HAP-1 (cell line): ENCODE results near the gene SEC63.

Source experiments
- DNase-seq, 2 experiments: peaks; one replicate each; pipeline ENCODE4 v3.0.0-alpha.2; 2016 to 2020; ENCODE audit warnings: low spot score in 2 of 2
- H3K27me3 ChIP-seq: fragments of 250-450 bp; sonication (Bioruptor Pico); 2 replicates; pipeline ENCODE4 v1.5.1; 2020; ENCODE audit warnings: low read depth, mild to moderate bottlenecking, moderate library complexity
- H3K36me3 ChIP-seq: fragments of 250-450 bp; sonication (Bioruptor Pico); replicated peaks from 2 replicates; pipeline ENCODE4 v1.5.1; 2020; ENCODE audit warnings: mild to moderate bottlenecking
- H3K4me1 ChIP-seq: fragments of 250-450 bp; sonication (Bioruptor Pico); 2 replicates; pipeline ENCODE4 v1.5.1; 2020; ENCODE audit warnings: mild to moderate bottlenecking
- H3K4me3 ChIP-seq: fragments of 250-450 bp; sonication (Bioruptor Pico); 2 replicates; pipeline ENCODE4 v1.5.1; 2020; ENCODE audit warnings: mild to moderate bottlenecking, moderate library complexity
- H3K9me3 ChIP-seq: fragments of 250-450 bp; sonication (Bioruptor Pico); 2 replicates; pipeline ENCODE4 v1.5.1; 2020; ENCODE audit warnings: mild to moderate bottlenecking, moderate library complexity
- in situ Hi-C: fragments of 300-500 bp; cut with MboI; formaldehyde crosslinking; loops from 3 replicates; pipeline ENCODE4 v1.14.3; 2020; ENCODE audit warnings: low sequenced_read_pairs, inconsistent platforms, mixed read lengths

The SEC63 gene

GRCh38 chr6:107847844-107848802, 109.9 kb downstream of the SEC63 start:
- Histone ChIP-seq H3K4me1 (peaks cover 6% of the 10 kb centered on the region), H3K27me3 (no peaks in the 10 kb centered on the region), H3K4me3 (peak overlapping the region; percentile 18), H3K9me3 (no peaks in the 10 kb centered on the region), H3K36me3 (no peaks in the 10 kb centered on the region)
- peak; percentile 82 to 94 for DNase-seq
- in situ Hi-C loops = loop anchor here (10.0 kb wide), 1 partner anchor 163 kb away; no protein-coding TSS in a partner anchor

GRCh38 chr6:107846262-107846795, 111.7 kb downstream of the SEC63 start:
- no peaks in the 10 kb centered on the region for H3K9me3 ChIP-seq
- H3K36me3 ChIP-seq = no peaks in the 10 kb centered on the region
- peaks cover 6% of the 10 kb centered on the region for H3K4me1 ChIP-seq
- DNase-seq = peak in 1 of 2 experiments; percentile 2
- H3K27me3 ChIP-seq = no peaks in the 10 kb centered on the region
- in situ Hi-C loops = loop anchor here (10.0 kb wide), 1 partner anchor 162 kb away; no protein-coding TSS in a partner anchor
- no peak overlapping the region for H3K4me3 ChIP-seq

GRCh38 chr6:107845777-107846176, 112.2 kb downstream of the SEC63 start:
- peak in 1 of 2 experiments; percentile 1 for DNase-seq
- H3K4me1 ChIP-seq = peaks cover 6% of the 10 kb centered on the region
- no peaks in the 10 kb centered on the region for H3K27me3 ChIP-seq
- H3K4me3 ChIP-seq = no peak overlapping the region
- in situ Hi-C loops = loop anchor here (10.0 kb wide), 1 partner anchor 161 kb away; no protein-coding TSS in a partner anchor
- no peaks in the 10 kb centered on the region for H3K9me3 ChIP-seq
- H3K36me3 ChIP-seq = no peaks in the 10 kb centered on the region

- DNase-seq = no peak
Measured at GRCh38 chr6:107843400-107843799, 114.6 kb downstream of the SEC63 start.

GRCh38 chr6:107841275-107841670, 116.7 kb downstream of the SEC63 start:
- Histone ChIP-seq H3K27me3 (no peaks in the 10 kb centered on the region), H3K36me3 (no peaks in the 10 kb centered on the region), H3K4me3 (no peak overlapping the region), H3K9me3 (no peaks in the 10 kb centered on the region), H3K4me1 (no peaks in the 10 kb centered on the region)
- in situ Hi-C loops = loop anchor here (10.0 kb wide), 1 partner anchor 156 kb away; no protein-coding TSS in a partner anchor
- no peak for DNase-seq

More at GRCh38 chr6:107843400-107843799, 114.6 kb downstream of the SEC63 start:
- in situ Hi-C loops = loop anchor here (10.0 kb wide), 1 partner anchor 159 kb away; no protein-coding TSS in a partner anchor
- H3K27me3 ChIP-seq = no peaks in the 10 kb centered on the region
- H3K4me1 ChIP-seq = peaks cover 6% of the 10 kb centered on the region
- no peaks in the 10 kb centered on the region for H3K36me3 ChIP-seq
- no peak overlapping the region for H3K4me3 ChIP-seq
- no peaks in the 10 kb centered on the region for H3K9me3 ChIP-seq

GRCh38 chr6:107840636-107841274, 117.3 kb downstream of the SEC63 start:
- DNase-seq = no peak
- Histone ChIP-seq H3K36me3 (no peaks in the 10 kb centered on the region), H3K27me3 (no peaks in the 10 kb centered on the region), H3K4me1 (no peaks in the 10 kb centered on the region), H3K4me3 (no peak overlapping the region), H3K9me3 (no peaks in the 10 kb centered on the region)
- in situ Hi-C loops = loop anchor here (10.0 kb wide), 1 partner anchor 156 kb away; no protein-coding TSS in a partner anchor

GRCh38 chr6:107833136-107833535, 124.9 kb downstream of the SEC63 start:
- peak in 1 of 2 experiments; percentile 1 for DNase-seq
- Histone ChIP-seq H3K27me3 (no peaks in the 10 kb centered on the region), H3K4me1 (no peaks in the 10 kb centered on the region; the same call in 1 of the 2 replicates), H3K36me3 (no peaks in the 10 kb centered on the region), H3K9me3 (no peaks in the 10 kb centered on the region), H3K4me3 (no peak overlapping the region)
- in situ Hi-C loops = no loop called here

GRCh38 chr6:107832151-107833056, 125.6 kb downstream of the SEC63 start:
- no peak overlapping the region for H3K4me3 ChIP-seq
- H3K9me3 ChIP-seq = no peaks in the 10 kb centered on the region
- H3K36me3 ChIP-seq = no peaks in the 10 kb centered on the region
- no peaks in the 10 kb centered on the region for H3K27me3 ChIP-seq
- peak in 1 of 2 experiments; percentile 1 for DNase-seq
- in situ Hi-C loops = no loop called here
- no peaks in the 10 kb centered on the region; the same call in 1 of the 2 replicates for H3K4me1 ChIP-seq

- H3K4me1 ChIP-seq = no peaks in the 10 kb centered on the region; the same call in 1 of the 2 replicates
- H3K4me3 ChIP-seq = no peak overlapping the region
- DNase-seq = peak in 1 of 2 experiments; percentile 0
- in situ Hi-C loops = no loop called here
- no peaks in the 10 kb centered on the region for H3K9me3 ChIP-seq
- no peaks in the 10 kb centered on the region for H3K36me3 ChIP-seq
- no peaks in the 10 kb centered on the region for H3K27me3 ChIP-seq
Measured at GRCh38 chr6:107830060-107830459, 127.9 kb downstream of the SEC63 start.

- in situ Hi-C loops = no loop called here
- H3K4me3 ChIP-seq = no peak overlapping the region
Measured at GRCh38 chr6:107827541-107827940, 130.5 kb downstream of the SEC63 start.

GRCh38 chr6:107823047-107823557, 134.9 kb downstream of the SEC63 start:
- no peak for DNase-seq
- no peaks in the 10 kb centered on the region for H3K27me3 ChIP-seq
- in situ Hi-C loops = no loop called here
- H3K9me3 ChIP-seq = no peaks in the 10 kb centered on the region
- peaks cover 17% of the 10 kb centered on the region for H3K4me1 ChIP-seq
- no peaks in the 10 kb centered on the region for H3K36me3 ChIP-seq
- no peak overlapping the region for H3K4me3 ChIP-seq

More at GRCh38 chr6:107827541-107827940, 130.5 kb downstream of the SEC63 start:
- Histone ChIP-seq H3K27me3 (no peaks in the 10 kb centered on the region), H3K4me1 (no peaks in the 10 kb centered on the region; the same call in 1 of the 2 replicates), H3K9me3 (no peaks in the 10 kb centered on the region), H3K36me3 (no peaks in the 10 kb centered on the region)
- DNase-seq = peak in 1 of 2 experiments; percentile 1

- in situ Hi-C loops = no loop called here
- Histone ChIP-seq H3K4me1 (peaks cover 17% of the 10 kb centered on the region), H3K36me3 (no peaks in the 10 kb centered on the region), H3K4me3 (no peak overlapping the region), H3K9me3 (no peaks in the 10 kb centered on the region), H3K27me3 (no peaks in the 10 kb centered on the region)
- no peak for DNase-seq
Measured at GRCh38 chr6:107822176-107823046, 135.6 kb downstream of the SEC63 start.
